H1 (cell line): Measurements from ENCODE around the gene FAM204A. TPM values are rescaled to one million over a fixed set of nuclear protein-coding genes. Genes with fewer than 3 reads are reported as not detected.

Experiments
- CTCF ChIA-PET: fragments of 300-600 bp; sonication (Branson Sonifier 250); formaldehyde crosslinking; loops from one replicate; lab custom pipeline; 2021; ENCODE audit not compliant: partially characterized antibody; lab: Charles Lee
- POLR2A ChIA-PET: fragments of 300-600 bp; sonication (Branson Sonifier 250); formaldehyde crosslinking; loops from one replicate; lab custom pipeline; 2021; ENCODE audit warnings: inconsistent platforms; ENCODE audit not compliant: partially characterized antibody; lab: Charles Lee
- DNase-seq, 2 experiments: peaks; one replicate each; pipeline versions ENCODE4 v3.0.0 to v3.0.0-alpha.2; 2010 to 2022; ENCODE audit warnings: low spot score in 2 of 2, low read depth in 1 of 2, mixed read lengths in 1 of 2
- FAIRE-seq: peaks from 2 replicates; lab custom pipeline; 2011; peaks lifted over from hg19 to GRCh38; lab: Jason Lieb, UNC
- H2AFZ ChIP-seq: 2 replicates; pipeline ENCODE4 v1.8.1; 2012; ENCODE audit warnings: low read length, inconsistent platforms
- H2AK5ac ChIP-seq: 2 replicates; pipeline ENCODE4 v1.6.1; 2013; ENCODE audit warnings: low read depth, low read length
- H2BK120ac ChIP-seq: replicated peaks from 2 replicates; pipeline ENCODE3; 2013; ENCODE audit warnings: low read depth, low read length, inconsistent platforms
- H2BK12ac ChIP-seq: 2 replicates; pipeline ENCODE4 v1.6.1; 2013; ENCODE audit warnings: low read depth, low read length
- H2BK15ac ChIP-seq: 2 replicates; pipeline ENCODE4 v1.6.1; 2013; ENCODE audit warnings: low read length
- H2BK20ac ChIP-seq: 2 replicates; pipeline ENCODE4 v1.6.1; 2013; ENCODE audit warnings: low read length
- H2BK5ac ChIP-seq: 2 replicates; pipeline ENCODE4 v1.6.1; 2013; ENCODE audit warnings: low read depth, low read length
- H3K14ac ChIP-seq: 2 replicates; pipeline ENCODE4 v1.6.1; 2013; ENCODE audit warnings: inconsistent platforms; ENCODE audit not compliant: insufficient read length
- H3K18ac ChIP-seq: 2 replicates; pipeline ENCODE4 v1.6.1; 2013; ENCODE audit warnings: low read length; ENCODE audit errors: extremely low read depth
- H3K23ac ChIP-seq: 2 replicates; pipeline ENCODE4 v1.6.1; 2013; ENCODE audit warnings: inconsistent platforms; ENCODE audit not compliant: insufficient read length
- H3K23me2 ChIP-seq: 2 replicates; pipeline ENCODE4 v1.6.1; 2013; ENCODE audit warnings: low read depth, low read length
- H3K27ac ChIP-seq: 2 replicates; pipeline ENCODE4 v1.6.1; 2011; ENCODE audit warnings: low read depth, low read length, inconsistent platforms
- H3K27me3 ChIP-seq, 4 experiments: replicated peaks in 1 of 4; 1 replicate in 1 of 4; 2 replicates in 3 of 4; pipeline versions ENCODE4 v1.6.1 to v1.8.1; 2011 to 2013; ENCODE audit warnings: low read length in 3 of 4, mild to moderate bottlenecking in 3 of 4, inconsistent platforms in 2 of 4, mixed read lengths in 2 of 4, moderate library complexity in 1 of 4; ENCODE audit not compliant: control insufficient read depth in 3 of 4, insufficient read depth in 3 of 4; ENCODE audit errors: extremely low read depth in 1 of 4
- H3K36me3 ChIP-seq, 4 experiments: 2 replicates each; pipeline versions ENCODE4 v1.6.1 to v1.8.1; 2011 to 2013; ENCODE audit warnings: mild to moderate bottlenecking in 4 of 4, low read length in 3 of 4, moderate library complexity in 2 of 4, control low read depth in 1 of 4, inconsistent platforms in 1 of 4; ENCODE audit not compliant: insufficient read depth in 4 of 4, control insufficient read depth in 2 of 4
- H3K4ac ChIP-seq: replicated peaks from 2 replicates; pipeline ENCODE3; 2013; ENCODE audit warnings: low read length, low read depth, mixed read lengths, inconsistent platforms; ENCODE audit not compliant: insufficient read length
- H3K4me1 ChIP-seq, 4 experiments: replicated peaks in 1 of 4; 1 replicate in 1 of 4; 2 replicates in 3 of 4; pipeline versions ENCODE4 v1.6.1 to v1.8.1; 2011 to 2013; ENCODE audit warnings: low read length in 3 of 4, inconsistent platforms in 2 of 4, mixed read lengths in 1 of 4; ENCODE audit not compliant: insufficient read depth in 4 of 4, control insufficient read depth in 3 of 4
- H3K4me2 ChIP-seq, 2 experiments: 2 replicates each; pipeline versions ENCODE4 v1.6.1 to v1.8.1; 2011 to 2013; ENCODE audit warnings: low read depth in 2 of 2, low read length in 2 of 2, control low read depth in 1 of 2, inconsistent platforms in 1 of 2, mild to moderate bottlenecking in 1 of 2; ENCODE audit not compliant: insufficient read depth in 1 of 2
- H3K4me3 ChIP-seq, 4 experiments: fragments of 200-600, 300-600 bp in 1 of 4; sonication (generic), shearing (Covaris generic), sonication (Bioruptor Twin) in 1 of 4; 2 replicates each; pipeline versions ENCODE4 v1.5.1 to v1.8.1; 2011 to 2016; ENCODE audit warnings: low read length in 4 of 4, low read depth in 3 of 4, control low read depth in 2 of 4, inconsistent platforms in 2 of 4, mild to moderate bottlenecking in 2 of 4, mixed read lengths in 1 of 4, moderate library complexity in 1 of 4; ENCODE audit not compliant: insufficient read depth in 2 of 4; ENCODE audit errors: extremely low read depth in 1 of 4
- H3K56ac ChIP-seq: replicated peaks from 2 replicates; pipeline ENCODE3; 2013; ENCODE audit warnings: low read depth, mild to moderate bottlenecking, mixed read lengths, low read length, inconsistent platforms; ENCODE audit not compliant: insufficient read length
- H3K79me1 ChIP-seq: 2 replicates; pipeline ENCODE4 v1.6.1; 2013; ENCODE audit warnings: low read depth, low read length, control low read depth
- H3K79me2 ChIP-seq, 2 experiments: 2 replicates each; pipeline versions ENCODE4 v1.6.1 to v1.8.1; 2012 to 2013; ENCODE audit warnings: low read length in 2 of 2, mild to moderate bottlenecking in 2 of 2, inconsistent platforms in 1 of 2; ENCODE audit not compliant: insufficient read depth in 2 of 2, control insufficient read depth in 1 of 2
- H3K9ac ChIP-seq, 4 experiments: replicated peaks in 1 of 4; 1 replicate in 1 of 4; 2 replicates in 3 of 4; pipeline versions ENCODE4 v1.6.1 to v1.8.1; 2011 to 2013; ENCODE audit warnings: low read depth in 3 of 4, low read length in 3 of 4, control low read depth in 2 of 4, mild to moderate bottlenecking in 2 of 4, moderate library complexity in 2 of 4, inconsistent platforms in 1 of 4; ENCODE audit errors: extremely low read depth in 1 of 4
- H3K9me3 ChIP-seq, 2 experiments: 2 replicates each; pipeline versions ENCODE4 v1.6.1 to v1.8.1; 2012 to 2013; ENCODE audit warnings: mild to moderate bottlenecking in 2 of 2, moderate library complexity in 2 of 2, control low read depth in 1 of 2, inconsistent platforms in 1 of 2, low read depth in 1 of 2, low read length in 1 of 2, mixed read lengths in 1 of 2; ENCODE audit not compliant: insufficient read depth in 2 of 2
- H4K20me1 ChIP-seq, 2 experiments: replicated peaks in 1 of 2; 2 replicates each; pipeline versions ENCODE3 to v1.8.1; 2011 to 2013; ENCODE audit warnings: inconsistent platforms in 2 of 2, low read length in 2 of 2, mild to moderate bottlenecking in 1 of 2; ENCODE audit not compliant: insufficient read depth in 2 of 2, control insufficient read depth in 1 of 2
- H4K5ac ChIP-seq: 2 replicates; pipeline ENCODE4 v1.6.1; 2013; ENCODE audit warnings: low read length, low read depth, mixed read lengths, inconsistent platforms; ENCODE audit not compliant: insufficient read length
- H4K8ac ChIP-seq: 2 replicates; pipeline ENCODE4 v1.8.0; 2013; ENCODE audit warnings: mild to moderate bottlenecking, moderate library complexity, low read length, inconsistent platforms; ENCODE audit not compliant: insufficient read depth; ENCODE audit errors: extremely low read depth
- H4K91ac ChIP-seq: replicated peaks from 2 replicates; pipeline ENCODE3; 2013; ENCODE audit warnings: low read length, mixed read lengths, inconsistent platforms; ENCODE audit not compliant: insufficient read length
- SAP30 ChIP-seq: fragments of 300-600 bp; sonication (generic); IDR thresholded peaks from 2 replicates; pipeline ENCODE4 v1.7.1; 2012; ENCODE audit warnings: low read length, moderate library complexity, mild to moderate bottlenecking, inconsistent platforms; ENCODE audit not compliant: insufficient read depth, insufficient replicate concordance
- SP4 ChIP-seq: IDR thresholded peaks from 2 replicates; pipeline ENCODE4 v1.6.1; 2012; ENCODE audit warnings: low read length, inconsistent platforms
- WGBS, 2 experiments: shearing (Covaris generic) in 1 of 2; methylation state at CpG; one replicate each; pipeline versions ENCODE4 v1.1.6 to v1.1.7; 2013 to 2015; ENCODE audit warnings: low lambda C conversion rate in 2 of 2, mixed read lengths in 2 of 2, inconsistent platforms in 1 of 2, low coverage in 1 of 2, missing lambda C conversion rate in 1 of 2; ENCODE audit not compliant: insufficient replicate concordance in 2 of 2, insufficient coverage in 1 of 2, insufficient read length in 1 of 2; ENCODE audit errors: extremely low coverage in 1 of 2, missing lambda C conversion rate in 1 of 2; 5-methylcytosine and 5-hydroxymethylcytosine counted together
- polyA plus RNA-seq, 7 experiments: library from polyadenylated mRNA; depleted of rRNA in 3 of 7; stranded (reverse) in 5 of 7; unstranded in 2 of 7; fragments of >200 nt in 5 of 7; fragments of 200-250 nt in 2 of 7; gene quantifications; 1 replicate in 5 of 7; 2 replicates in 1 of 7; 4 replicates in 1 of 7; pipeline versions ENCODE4 v1.2.1 to v1.2.3, GENCODE V29; 2011 to 2013; ENCODE audit warnings: missing spikeins in 2 of 7, mixed read lengths in 2 of 7
- total RNA-seq: library from RNA; stranded (reverse); fragmentation: NEBNext Ultra II Directional; extraction: Animal tissue kit (Norgen Biotek cat#: 25700); gene quantifications from 2 replicates; pipeline ENCODE4 v1.2.1, GENCODE V29; 2021

FAM204A gene
- total and polyA plus RNA-seq, 2 of the 8 experiments (the other 6 are each of a cell fraction or from before 2014, with no cell fraction given), result 4.9 to 37.4 TPM

DNA sequence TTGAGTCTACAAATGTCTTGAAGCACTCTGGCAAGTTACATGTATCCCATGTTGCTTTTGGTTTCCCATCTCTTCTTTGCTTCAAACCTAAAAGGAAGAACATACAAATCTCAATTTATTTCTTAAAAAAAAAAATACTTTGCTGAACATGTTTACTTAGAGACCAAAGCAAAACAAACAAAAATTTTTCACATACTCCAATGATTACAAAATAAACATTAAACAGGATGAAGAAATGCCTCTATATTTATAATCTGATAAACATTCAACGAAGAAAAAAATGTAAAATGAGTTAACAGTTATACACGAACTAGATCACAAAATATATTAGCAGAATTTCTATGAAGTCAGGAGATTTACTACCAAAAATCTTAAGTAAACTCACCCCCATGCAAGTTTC, 31.3 kb downstream of the FAM204A start:
- H3K27me3 ChIP-seq, result peaks cover 0 to 1% (median 0%) of the 10 kb centered on the region in 4 experiments; a peak in 1 of 7 replicates
- H3K36me3 ChIP-seq, result peaks cover 0 to 12% (median 1%) of the 10 kb centered on the region in 4 experiments; a peak in 2 of 8 replicates
- no peaks in the 10 kb centered on the region for H3K9me3 ChIP-seq
- no peak overlapping the region for H2BK15ac ChIP-seq
- no peak overlapping the region for H2BK5ac ChIP-seq
- H2BK12ac ChIP-seq, result no peak overlapping the region
- H3K27ac ChIP-seq, result no peak overlapping the region
- DNase-seq (no peak), FAIRE-seq (no peak)
- H2BK120ac ChIP-seq, result no peak overlapping the region
- no peak overlapping the region for H4K5ac ChIP-seq
- H3K14ac ChIP-seq, result no peak overlapping the region
- no peaks in the 10 kb centered on the region for H3K23me2 ChIP-seq
- H4K91ac ChIP-seq, result no peak overlapping the region
- no peak overlapping the region for H3K56ac ChIP-seq
- H3K4ac ChIP-seq, result no peak overlapping the region
- no peak overlapping the region for H3K4me2 ChIP-seq
- no peaks in the 10 kb centered on the region for H3K79me2 ChIP-seq
- ChIA-PET CTCF (no interaction called here), POLR2A (no interaction called here)
- no peak overlapping the region for H2AK5ac ChIP-seq
- H3K18ac ChIP-seq, result no peak overlapping the region
- TF ChIP-seq SP4 (no peak), SAP30 (no peak)
- no peak overlapping the region for H3K4me3 ChIP-seq
- H3K79me1 ChIP-seq, result no peaks in the 10 kb centered on the region
- H2BK20ac ChIP-seq, result no peak overlapping the region
- WGBS, 2 experiments, result 84% methylated on average over 2 of the region's 2 CpGs; no CpG with 5 or more reads in 1 of the 2 experiments
- no peak overlapping the region for H4K8ac ChIP-seq
- no peak overlapping the region for H2AFZ ChIP-seq
- H4K20me1 ChIP-seq, result no peaks in the 10 kb centered on the region
- no peak overlapping the region for H3K9ac ChIP-seq
- H3K23ac ChIP-seq, result no peak overlapping the region
- no peaks in the 10 kb centered on the region for H3K4me1 ChIP-seq
